HCT116 (cell line): ENCODE measurements around the gene ADD2. TPM values are rescaled to one million over a fixed set of nuclear protein-coding genes. Genes with fewer than 3 reads are reported as not detected.

Experiments
- ATAC-seq: fragments of 200-7000 bp; cut with Tn5 transposase; 2 replicates; pipeline ENCODE4 v1.9.1; 2020; ENCODE audit warnings: mild to moderate bottlenecking, moderate library complexity
- BruUV-seq: library from RNA; stranded (reverse); fragments of 400-500 nt; replicated peaks from 2 replicates; lab custom pipeline; 2021; lab: Mats Ljungman, UMichigan
- CTCF ChIA-PET: fragments of 300-600 bp; sonication (Branson Sonifier 250); formaldehyde crosslinking; loops from one replicate; lab custom pipeline; 2021; ENCODE audit warnings: antibody characterized with exemption; lab: Charles Lee
- POLR2A ChIA-PET: fragments of 300-600, 350-600 bp; sonication (Branson Sonifier 250); formaldehyde crosslinking; loops from one replicate; lab custom pipeline; 2021; ENCODE audit warnings: antibody characterized with exemption; lab: Charles Lee
- RAD21 ChIA-PET, 2 experiments: fragments of 300-600 bp; sonication (Branson Sonifier 250); formaldehyde crosslinking; loops; one replicate each; lab custom pipeline; 2023; ENCODE audit warnings: low total read pairs in 2 of 2; ENCODE audit not compliant: uncharacterized antibody in 2 of 2, unreplicated experiment in 2 of 2, low non-redundant PET in 1 of 2; lab: Charles Lee
- DNase-seq: peaks from one replicate; pipeline ENCODE4 v3.0.0-alpha.2; 2010; ENCODE audit warnings: low read depth, low spot score
- H2AFZ ChIP-seq: fragments of 200-600 bp; shearing (Covaris generic), sonication (generic); 2 replicates; pipeline ENCODE4 v1.6.1; 2017; ENCODE audit warnings: low read depth, mixed run types, mixed read lengths, antibody characterized with exemption, low read length; ENCODE audit not compliant: poor library complexity, severe bottlenecking
- H3K27ac ChIP-seq: 2 replicates; pipeline ENCODE4 v1.5.1; 2012; ENCODE audit warnings: low read depth, low read length
- H3K27me3 ChIP-seq: fragments of 200-600 bp; sonication (generic); 2 replicates; pipeline ENCODE4 v1.6.1; 2016; ENCODE audit warnings: mixed run types, low read length, mixed read lengths; ENCODE audit not compliant: insufficient read depth
- H3K36me3 ChIP-seq, 2 experiments: fragments of 200-500 bp in 1 of 2; fragments of 200-600 bp in 1 of 2; sonication (Bioruptor generic) in 1 of 2; sonication (generic) in 1 of 2; 2 replicates each; pipeline versions ENCODE4 v1.5.1 to v1.6.1; 2014 to 2016; ENCODE audit warnings: low read length in 2 of 2, inconsistent platforms in 1 of 2, mixed read lengths in 1 of 2, mixed run types in 1 of 2; ENCODE audit not compliant: insufficient read depth in 2 of 2, control insufficient read depth in 1 of 2
- H3K4me1 ChIP-seq, 2 experiments: fragments of 200-600 bp in 1 of 2; sonication (generic) in 1 of 2; 2 replicates each; pipeline versions ENCODE4 v1.5.1 to v1.6.1; 2012 to 2017; ENCODE audit warnings: low read length in 2 of 2, inconsistent platforms in 1 of 2, mild to moderate bottlenecking in 1 of 2, mixed read lengths in 1 of 2, mixed run types in 1 of 2, moderate library complexity in 1 of 2; ENCODE audit not compliant: insufficient read depth in 2 of 2, control insufficient read depth in 1 of 2
- H3K4me2 ChIP-seq: fragments of 200-600 bp; sonication (generic); 2 replicates; pipeline ENCODE4 v1.6.1; 2017; ENCODE audit warnings: mixed run types, low read length, mixed read lengths
- H3K4me3 ChIP-seq, 2 experiments: fragments of 200-600 bp in 1 of 2; sonication (generic) in 1 of 2; replicated peaks in 1 of 2; 2 replicates each; pipeline ENCODE4 v1.5.1; 2011 to 2016; ENCODE audit warnings: low read length in 2 of 2, control low read depth in 1 of 2, low read depth in 1 of 2, mild to moderate bottlenecking in 1 of 2, mixed read lengths in 1 of 2, mixed run types in 1 of 2
- H3K79me2 ChIP-seq: fragments of 200-600 bp; sonication (generic); 2 replicates; pipeline ENCODE4 v1.6.1; 2017; ENCODE audit warnings: mild to moderate bottlenecking, mixed run types, low read length, moderate library complexity, mixed read lengths; ENCODE audit not compliant: insufficient read depth
- H3K9ac ChIP-seq: fragments of 200-600 bp; sonication (generic); 2 replicates; pipeline ENCODE4 v1.6.1; 2016; ENCODE audit warnings: low read length, mixed read lengths
- H3K9me2 ChIP-seq: fragments of 200-600 bp; sonication (generic), shearing (Covaris generic); 2 replicates; pipeline ENCODE4 v1.6.1; 2017; ENCODE audit warnings: mixed run types, mild to moderate bottlenecking, moderate library complexity; ENCODE audit not compliant: insufficient read depth
- H3K9me3 ChIP-seq, 2 experiments: fragments of 200-500 bp in 1 of 2; fragments of 200-600 bp in 1 of 2; sonication (Bioruptor generic) in 1 of 2; sonication (generic) in 1 of 2; 2 replicates each; pipeline ENCODE4 v1.6.1; 2014 to 2017; ENCODE audit warnings: low read length in 2 of 2, mixed read lengths in 2 of 2, inconsistent platforms in 1 of 2, low read depth in 1 of 2, mild to moderate bottlenecking in 1 of 2, mixed run types in 1 of 2, moderate library complexity in 1 of 2; ENCODE audit not compliant: control insufficient read depth in 1 of 2, insufficient read depth in 1 of 2
- H4K20me1 ChIP-seq: fragments of 200-600 bp; sonication (generic), shearing (Covaris generic); 2 replicates; pipeline ENCODE4 v1.6.1; 2017; ENCODE audit warnings: mixed run types, mild to moderate bottlenecking, moderate library complexity; ENCODE audit not compliant: insufficient read depth
- ATF3 ChIP-seq: IDR thresholded peaks from 2 replicates; pipeline ENCODE4 v1.6.1; 2012
- CBX3 ChIP-seq: IDR thresholded peaks from 2 replicates; pipeline ENCODE4 v1.6.1; 2012; ENCODE audit warnings: low read depth
- EZH2phosphoT487 ChIP-seq: fragments of 200-600 bp; IDR thresholded peaks from 2 replicates; pipeline ENCODE4 v1.6.1; 2018; ENCODE audit warnings: antibody characterized with exemption, borderline replicate concordance
- MAX ChIP-seq: IDR thresholded peaks from 2 replicates; pipeline ENCODE4 v1.6.1; 2012
- SRF ChIP-seq: IDR thresholded peaks from 2 replicates; pipeline ENCODE4 v1.6.1; 2012; ENCODE audit warnings: low read depth
- ZNF274 ChIP-seq: fragments of 200-500 bp; sonication (Bioruptor generic); IDR thresholded peaks from 2 replicates; pipeline ENCODE4 v1.6.1; 2014; ENCODE audit warnings: mild to moderate bottlenecking, low read depth, low read length, inconsistent platforms
- intact Hi-C: fragments of 100-400 bp; cut with micrococcal nuclease; formaldehyde crosslinking; loops from 2 replicates; pipeline ENCODE4 v1.10.0; 2022
- total RNA-seq: library from RNA; stranded (reverse); gene quantifications from one replicate; pipeline ENCODE4 v1.2.1, GENCODE V29; 2021; ENCODE audit not compliant: unreplicated experiment

ADD2 gene
- total RNA-seq, 1 experiment from 2014 or later: 0.15 TPM

GRCh38 chr2:70613521-70613920 is 154.5 kb downstream of the ADD2 start:
- H3K9me3 ChIP-seq: no peaks in the 10 kb centered on the region
- no peaks in the 10 kb centered on the region for H3K79me2 ChIP-seq
- no peak overlapping the region for H2AFZ ChIP-seq
- no peaks in the 10 kb centered on the region for H3K36me3 ChIP-seq
- no peaks in the 10 kb centered on the region for H3K9me2 ChIP-seq
- no peaks in the 10 kb centered on the region for H3K27me3 ChIP-seq
- intact Hi-C loops: no loop called here
- peaks cover 0 to 6% of the 10 kb centered on the region in 2 experiments; a peak in 2 of 4 replicates for H3K4me1 ChIP-seq
- no peak overlapping the region for H3K4me3 ChIP-seq
- H3K4me2 ChIP-seq: no peak overlapping the region
- ChIA-PET RAD21 (no interaction called here), POLR2A (no interaction called here), CTCF (no interaction called here)
- H3K9ac ChIP-seq: no peak overlapping the region
- no TSS peak for BruUV-seq
- DNase-seq: no peak
- no peaks in the 10 kb centered on the region for H4K20me1 ChIP-seq
- ATAC-seq: no peak
- TF ChIP-seq ATF3: no peak
- TF ChIP-seq, all 23 proteins: peak for 0
- H3K27ac ChIP-seq: no peak overlapping the region

GRCh38 chr2:70612574-70612973 is 155.4 kb downstream of the ADD2 start:
- no peaks in the 10 kb centered on the region for H4K20me1 ChIP-seq
- CTCF ChIA-PET: no interaction called here
- POLR2A ChIA-PET: no interaction called here
- RAD21 ChIA-PET: no interaction called here
- no peaks in the 10 kb centered on the region for H3K36me3 ChIP-seq
- no peak overlapping the region for H3K4me3 ChIP-seq
- BruUV-seq: no TSS peak
- DNase-seq (no peak), ATAC-seq (no peak)
- no peak overlapping the region for H3K4me2 ChIP-seq
- no peaks in the 10 kb centered on the region for H3K79me2 ChIP-seq
- H3K27ac ChIP-seq: no peak overlapping the region
- no peaks in the 10 kb centered on the region for H3K9me3 ChIP-seq
- H2AFZ ChIP-seq: no peak overlapping the region
- no peaks in the 10 kb centered on the region for H3K27me3 ChIP-seq
- intact Hi-C loops: no loop called here
- no peaks in the 10 kb centered on the region for H3K9me2 ChIP-seq
- TF ChIP-seq EZH2phosphoT487: no peak
- TF ChIP-seq CBX3: no peak
- no peak for TF ChIP-seq ZNF274
- TF ChIP-seq SRF: no peak
- no peak for TF ChIP-seq MAX
- no peak overlapping the region for H3K9ac ChIP-seq
- peaks cover 0 to 11% of the 10 kb centered on the region in 2 experiments; a peak in 2 of 4 replicates for H3K4me1 ChIP-seq
